ENCODE results near the gene BTBD2. TPM values are rescaled to one million over a fixed set of nuclear protein-coding genes. Genes with fewer than 3 reads are reported as not detected.

Gene BTBD2
- polyA plus RNA-seq, 1 donor (not counting 4 experiments of a cell fraction or from before 2014, with no cell fraction given), result 22.3 TPM

DNA sequence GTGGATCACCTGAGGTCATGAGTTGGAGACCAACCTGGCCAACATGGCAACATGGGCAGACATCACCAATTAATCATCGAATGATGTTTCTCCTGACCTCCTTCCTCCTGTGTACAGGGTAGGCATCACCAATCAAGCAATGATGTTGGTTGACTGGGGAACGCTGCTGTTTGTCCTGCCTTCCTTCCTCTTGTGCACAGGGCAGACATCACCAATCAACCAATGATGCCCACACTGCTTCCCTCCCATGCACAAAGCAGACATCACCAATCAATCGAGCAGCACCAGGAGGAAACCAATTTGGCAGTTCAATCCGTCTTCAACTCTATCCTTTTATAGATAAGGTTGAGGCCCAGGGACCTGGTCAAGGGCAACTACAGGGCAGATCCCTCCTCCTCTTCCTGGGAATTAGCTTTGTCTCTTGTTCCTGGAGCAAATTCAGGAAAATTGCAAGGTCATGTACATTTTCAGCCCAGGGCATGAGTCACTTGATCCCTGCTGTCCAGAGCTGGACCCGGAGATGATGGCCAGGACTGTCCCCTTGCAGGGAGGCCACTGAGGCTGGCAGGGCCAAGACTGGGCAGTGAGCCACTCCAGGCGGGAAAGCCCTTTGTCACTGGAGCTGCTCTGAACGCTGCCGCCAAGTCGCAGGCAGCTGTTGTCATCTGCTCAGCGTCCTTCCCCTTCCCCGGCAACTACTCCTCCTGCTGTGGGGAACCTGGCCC, 79.9 kb downstream of the BTBD2 start:
- H3K27me3 ChIP-seq (ENCODE audit: control insufficient read depth, extremely low read depth, insufficient read depth, low read length), result no peaks in the 10 kb centered on the region
- no peak overlapping the region for H3K4me3 ChIP-seq (ENCODE audit: control insufficient read depth in 2 of 3, extremely low read depth in 1 of 3, insufficient read depth in 2 of 3, low read depth in 1 of 3, low read length in 3 of 3)
- no peak overlapping the region for H3K9ac ChIP-seq (ENCODE audit: control insufficient read depth, extremely low read depth, insufficient read depth, low read length)
- H3K9me1 ChIP-seq (ENCODE audit: control insufficient read depth, extremely low read depth, insufficient read depth, low read length), result no peaks in the 10 kb centered on the region
- no peak overlapping the region for H3K4me2 ChIP-seq (ENCODE audit: control insufficient read depth, extremely low read depth, insufficient read depth, low read depth, low read length)
- FAIRE-seq (no peak), DNase-seq (ENCODE audit: low read depth, low spot score) (no peak)
- peaks cover 11% of the 10 kb centered on the region for H3K4me1 ChIP-seq (ENCODE audit: control insufficient read depth, extremely low read depth, insufficient read depth, low read length)
- H2AFZ ChIP-seq (ENCODE audit: control insufficient read depth, low read length), result no peak overlapping the region
- dilution Hi-C loops (cut with MboI; ENCODE audit: extremely low pct_ligation_motif_present, low sequenced_read_pairs), result no loop called here
- H3K36me3 ChIP-seq (ENCODE audit: control insufficient read depth in 2 of 2, extremely low read depth in 1 of 2, insufficient read depth in 2 of 2, low read length in 2 of 2), result no peaks in the 10 kb centered on the region
- no peaks in the 10 kb centered on the region for H4K20me1 ChIP-seq (ENCODE audit: control insufficient read depth, extremely low read depth, insufficient read depth, low read length)
- H3K27ac ChIP-seq (ENCODE audit: control insufficient read depth, insufficient read depth, low read length), result no peak overlapping the region
- H3K79me2 ChIP-seq (ENCODE audit: control insufficient read depth, insufficient read depth, low read length), result no peaks in the 10 kb centered on the region
- H3K9me3 ChIP-seq (ENCODE audit: control insufficient read depth, low read depth, low read length), result peaks cover 4% of the 10 kb centered on the region
- no peak for TF ChIP-seq CTCF (optimal IDR thresholded peaks at IDR 0.05 in 1 of 3, IDR thresholded peaks at IDR 0.05 in 1 of 3, conservative IDR thresholded peaks at IDR 0.05 in 1 of 3; ENCODE audit: extremely low read depth in 1 of 3, insufficient read depth in 2 of 3, low read length in 3 of 3)
- no peak for TF ChIP-seq EZH2 (IDR thresholded peaks at IDR 0.05; ENCODE audit: low read length)

Small RNA genes within 50 kb of the gene (small RNA-seq; reads per million reads assigned to genes)
- gene AC007136.1 (ENCODE audit: insufficient read length in 3 of 3, low read depth in 3 of 3, low replicate concordance in 1 of 3), result 0 reads per million in 3 experiments

Other genes starting within 250 kb of the BTBD2 start
- gene ATP8B3, start 203.4 kb downstream of the BTBD2 start, polyA plus RNA-seq, result 0.98 to 2.8 TPM (median 1.2 TPM) in 3 replicates
- gene REXO1, start 167.2 kb downstream of the BTBD2 start, polyA plus RNA-seq, result 6.1 to 18.6 TPM (median 9.1 TPM) in 3 replicates
- gene KLF16, start 152.1 kb downstream of the BTBD2 start, polyA plus RNA-seq, result 4.9 to 14.7 TPM (median 6.0 TPM) in 3 replicates
- gene ABHD17A, start 130.2 kb downstream of the BTBD2 start, polyA plus RNA-seq, result 27.2 to 67.3 TPM (median 31.0 TPM) in 3 replicates
- 0.55 to 0.93 TPM (median 0.85 TPM) in 3 replicates for gene ADAT3, start 110.3 kb downstream of the BTBD2 start, polyA plus RNA-seq
- 4.8 to 30.3 TPM (median 7.0 TPM) in 3 replicates for gene SCAMP4, start 110.3 kb downstream of the BTBD2 start, polyA plus RNA-seq
- 32.5 to 72.4 TPM (median 34.9 TPM) in 3 replicates for gene CSNK1G2, start 74.5 kb downstream of the BTBD2 start, polyA plus RNA-seq
- gene MKNK2, start 35.5 kb upstream of the BTBD2 start, polyA plus RNA-seq, result 64.0 to 113 TPM (median 88.3 TPM) in 3 replicates
- gene MOB3A, start 80.6 kb upstream of the BTBD2 start, polyA plus RNA-seq, result 24.1 to 61.8 TPM (median 34.2 TPM) in 3 replicates
- 6.0 to 14.9 TPM (median 6.7 TPM) in 3 replicates for gene IZUMO4, start 81.2 kb upstream of the BTBD2 start, polyA plus RNA-seq
- gene AP3D1, start 135.9 kb upstream of the BTBD2 start, polyA plus RNA-seq, result 51.1 to 108 TPM (median 56.1 TPM) in 3 replicates
- 3.0 to 4.6 TPM (median 3.3 TPM) in 3 replicates for gene DOT1L, start 148.2 kb upstream of the BTBD2 start, polyA plus RNA-seq
- 36.8 to 53.1 TPM (median 46.8 TPM) in 3 replicates for gene PLEKHJ1, start 220.6 kb upstream of the BTBD2 start, polyA plus RNA-seq
- 4.7 to 24.1 TPM (median 4.7 TPM) in 3 replicates for gene SF3A2, start 221.1 kb upstream of the BTBD2 start, polyA plus RNA-seq
- gene AMH, start 233.6 kb upstream of the BTBD2 start, polyA plus RNA-seq, result 0.02 to 0.15 TPM (median 0.07 TPM) in 3 replicates
- gene JSRP1, start 240.7 kb upstream of the BTBD2 start, polyA plus RNA-seq, result not detected in 3 replicates